AG10803 (cell line): Measurements from ENCODE around the gene LHX6.

Source experiments
- DNase-seq: peaks from one replicate; pipeline ENCODE4 v3.0.0; 2010; ENCODE audit warnings: low read depth
- H3K4me3 ChIP-seq: 2 replicates; pipeline ENCODE4 v1.5.1; 2011; ENCODE audit warnings: mild to moderate bottlenecking, low read length, control low read depth
- CTCF ChIP-seq: conservative IDR thresholded peaks from 2 replicates; pipeline ENCODE4 v1.5.1; 2011; ENCODE audit warnings: mild to moderate bottlenecking, low read length, control low read depth, inconsistent platforms

LHX6 gene

GRCh38 chr9:122219856-122220672 is 8.7 kb downstream of the LHX6 start:
- H3K4me3 ChIP-seq = no peak overlapping the region
- no peak for TF ChIP-seq CTCF
- no peak for DNase-seq

GRCh38 chr9:122218935-122219855 is 9.6 kb downstream of the LHX6 start:
- no peak for DNase-seq
- TF ChIP-seq CTCF = no peak
- H3K4me3 ChIP-seq = no peak overlapping the region

- no peak for TF ChIP-seq CTCF
- DNase-seq = peak; percentile 25
- no peak overlapping the region for H3K4me3 ChIP-seq
Observed at GRCh38 chr9:122218071-122218934, 10.5 kb downstream of the LHX6 start.

GRCh38 chr9:122217640-122218039 is 11.1 kb downstream of the LHX6 start:
- no peak overlapping the region for H3K4me3 ChIP-seq
- DNase-seq = no peak
- no peak for TF ChIP-seq CTCF

- H3K4me3 ChIP-seq = no peak overlapping the region
- no peak for DNase-seq
Observed at GRCh38 chr9:122216798-122217418, 11.8 kb downstream of the LHX6 start.

More at GRCh38 chr9:122216798-122217418, 11.8 kb downstream of the LHX6 start:
- no peak for TF ChIP-seq CTCF
